Smooth muscle cell of bladder (primary cell): ENCODE measurements around the gene FRMPD3. TPM values are rescaled to one million over a fixed set of nuclear protein-coding genes. Genes with fewer than 3 reads are reported as not detected.

Experiments
- total RNA-seq: library from RNA; depleted of rRNA; stranded (reverse); fragments of >200 nt; gene quantifications from 2 replicates; pipeline ENCODE4 v1.2.3, GENCODE V29; 2014

Gene FRMPD3
- not detected in 2 replicates for total RNA-seq

DNA sequence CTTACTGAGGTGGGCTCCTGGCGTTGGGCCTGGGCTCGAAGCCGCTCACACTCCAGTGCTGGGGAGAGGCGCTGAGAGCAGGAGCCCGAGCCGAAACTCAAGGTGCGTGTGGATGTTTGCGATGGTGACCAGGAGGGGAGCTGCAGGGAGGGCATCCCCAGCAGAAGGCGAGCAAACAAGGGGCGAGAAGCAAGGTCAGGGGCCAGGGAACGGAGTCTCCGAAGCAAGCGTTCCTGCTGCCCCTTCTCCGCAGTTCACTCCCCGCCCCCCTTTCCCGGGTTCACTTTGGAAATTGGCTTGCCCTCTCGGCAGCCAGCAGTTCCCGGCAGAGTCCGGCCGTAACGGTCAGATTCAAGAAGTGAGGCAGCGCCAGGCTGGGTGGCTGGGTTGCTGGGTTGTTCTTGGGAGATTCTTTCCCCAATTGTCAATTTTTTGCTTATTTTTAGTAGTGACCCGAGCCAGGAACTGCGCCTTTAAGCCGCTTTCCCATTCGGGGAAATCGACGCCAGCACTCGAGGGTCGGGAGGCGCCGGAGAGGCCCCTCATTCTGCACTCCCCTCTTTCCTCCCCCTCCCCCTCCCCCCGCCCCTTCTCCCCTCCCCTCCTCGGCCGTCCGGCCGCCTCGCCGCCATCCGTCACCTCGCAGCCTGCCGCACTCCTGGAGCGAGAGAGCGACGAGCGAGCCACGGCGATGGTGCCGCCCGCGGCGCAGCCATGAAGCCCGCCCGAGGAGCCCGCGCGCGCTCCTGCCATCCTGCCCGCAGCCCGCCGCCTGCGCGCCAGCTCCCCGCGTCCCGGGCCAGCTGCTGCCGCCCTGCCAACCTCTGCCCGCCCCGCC lies at the start of gene FRMPD3:
FRMPD3 (plus strand) TSS at position 655 of the 838 bp plus-strand sequence. CDS start 76,937 bp downstream, outside the sequence.

Other genes with a start within 250 kb of the FRMPD3 start
- gene NUP62CL, start 243.2 kb upstream of the FRMPD3 start, total RNA-seq = 0.14 TPM in 1 of 2 replicates, not detected in the other
- not detected in 2 replicates for gene DNAAF6, start 243.0 kb upstream of the FRMPD3 start, total RNA-seq
- gene PRPS1, start 178.9 kb downstream of the FRMPD3 start, total RNA-seq = 34.6 and 44.4 TPM in 2 replicates